ENCODE measurements around the gene LCN6.
"Not testable (repeated sequence)": the region's sequence is repeated elsewhere in the genome, so short reads cannot be mapped to it uniquely, and the experiment has no call there.

LCN6 gene

GRCh38 chr9:136760424-136760823 is 12.1 kb upstream of the LCN6 start:
- DNase-seq (ENCODE audit: low read depth in 2 of 2): no peak

- no peak for DNase-seq (ENCODE audit: low read depth in 2 of 2)
These were observed 11.4 kb upstream of the LCN6 start for GRCh38 chr9:136759436-136760325.

GRCh38 chr9:136759001-136759400 is 10.7 kb upstream of the LCN6 start:
- DNase-seq (ENCODE audit: low read depth in 2 of 2): no peak

GRCh38 chr9:136757751-136758140 is 9.4 kb upstream of the LCN6 start:
- no peak for DNase-seq (ENCODE audit: low read depth in 2 of 2)

GRCh38 chr9:136757328-136757727 is 9.0 kb upstream of the LCN6 start:
- no peak for DNase-seq (ENCODE audit: low read depth in 2 of 2)

- no peak for DNase-seq (ENCODE audit: low read depth in 2 of 2)
These were observed 8.5 kb upstream of the LCN6 start for GRCh38 chr9:136756836-136757235.

GRCh38 chr9:136756134-136756438 is 7.8 kb upstream of the LCN6 start:
- DNase-seq (ENCODE audit: low read depth in 2 of 2): no peak

GRCh38 chr9:136755302-136756133 is 7.2 kb upstream of the LCN6 start:
- DNase-seq (ENCODE audit: low read depth in 2 of 2): not testable (repeated sequence)

GRCh38 chr9:136754626-136755301 is 6.4 kb upstream of the LCN6 start:
- DNase-seq (ENCODE audit: low read depth in 2 of 2): no peak

GRCh38 chr9:136754059-136754572 is 5.8 kb upstream of the LCN6 start:
- DNase-seq (ENCODE audit: low read depth in 2 of 2): no peak

GRCh38 chr9:136753371-136754058 is 5.2 kb upstream of the LCN6 start:
- DNase-seq (ENCODE audit: low read depth in 2 of 2): no peak

- no peak for DNase-seq (ENCODE audit: low read depth in 2 of 2)
These were observed 3.5 kb upstream of the LCN6 start for GRCh38 chr9:136751814-136752213.

- DNase-seq (ENCODE audit: low read depth in 2 of 2): no peak
These were observed 2.9 kb upstream of the LCN6 start for GRCh38 chr9:136751244-136751643.

- no peak for DNase-seq (ENCODE audit: low read depth in 2 of 2)
These were observed 2.2 kb upstream of the LCN6 start for GRCh38 chr9:136750526-136750925.

- no peak for DNase-seq (ENCODE audit: low read depth in 2 of 2)
These were observed 614 bp upstream of the LCN6 start for GRCh38 chr9:136748666-136749611.

GRCh38 chr9:136747161-136748060 is 914 bp downstream of the LCN6 start:
- no peak for DNase-seq (ENCODE audit: low read depth in 2 of 2)

GRCh38 chr9:136746621-136747020 is 1.7 kb downstream of the LCN6 start:
- DNase-seq (ENCODE audit: low read depth in 2 of 2): no peak

GRCh38 chr9:136746155-136746490 is 2.2 kb downstream of the LCN6 start:
- DNase-seq (ENCODE audit: low read depth in 2 of 2): no peak

- DNase-seq (ENCODE audit: low read depth in 2 of 2): no peak
These were observed 2.8 kb downstream of the LCN6 start for GRCh38 chr9:136745389-136746154.
